Measurements from ENCODE around the gene ATF7.
"Not testable (repeated sequence)": the region's sequence is repeated elsewhere in the genome, so short reads cannot be mapped to it uniquely, and the experiment has no call there.

ATF7 gene

GRCh38 chr12:53563452-53564028, 62.6 kb downstream of the ATF7 start:
- DNase-seq: no peak

- no peak for DNase-seq
Observed at GRCh38 chr12:53561590-53561953, 64.6 kb downstream of the ATF7 start.

GRCh38 chr12:53560912-53561589, 65.1 kb downstream of the ATF7 start:
- DNase-seq: no peak

- no peak for DNase-seq
Observed at GRCh38 chr12:53560351-53560750, 65.8 kb downstream of the ATF7 start.

- no peak for DNase-seq
Observed at GRCh38 chr12:53558631-53559030, 67.6 kb downstream of the ATF7 start.

- no peak for DNase-seq
Observed at GRCh38 chr12:53552361-53553327, 73.5 kb downstream of the ATF7 start.

- DNase-seq: no peak
Observed at GRCh38 chr12:53551889-53552291, 74.3 kb downstream of the ATF7 start.

GRCh38 chr12:53550595-53550994, 75.6 kb downstream of the ATF7 start:
- DNase-seq: no peak

GRCh38 chr12:53550131-53550530, 76.1 kb downstream of the ATF7 start:
- DNase-seq: not testable (repeated sequence)

GRCh38 chr12:53548354-53548753, 77.8 kb downstream of the ATF7 start:
- DNase-seq: not testable (repeated sequence)

GRCh38 chr12:53543539-53543938, 82.6 kb downstream of the ATF7 start:
- peak; percentile 62 for DNase-seq

GRCh38 chr12:53539526-53539925, 86.7 kb downstream of the ATF7 start:
- no peak for DNase-seq

GRCh38 chr12:53538209-53538689, 87.9 kb downstream of the ATF7 start:
- no peak for DNase-seq

- DNase-seq: no peak
Observed at GRCh38 chr12:53536962-53537361, 89.2 kb downstream of the ATF7 start.

- DNase-seq: no peak
Observed at GRCh38 chr12:53533471-53533870, 92.7 kb downstream of the ATF7 start.

- no peak for DNase-seq
Observed at GRCh38 chr12:53532524-53533445, 93.4 kb downstream of the ATF7 start.

GRCh38 chr12:53532021-53532420, 94.2 kb downstream of the ATF7 start:
- DNase-seq: no peak

- DNase-seq: no peak
Observed at GRCh38 chr12:53530920-53531319, 95.3 kb downstream of the ATF7 start.

GRCh38 chr12:53530061-53530460, 96.1 kb downstream of the ATF7 start:
- no peak for DNase-seq

GRCh38 chr12:53524476-53524875, 101.7 kb downstream of the ATF7 start:
- DNase-seq: no peak

- no peak for DNase-seq
Observed at GRCh38 chr12:53523131-53523530, 103.1 kb downstream of the ATF7 start.

- DNase-seq: no peak
Observed at GRCh38 chr12:53518381-53518780, 107.8 kb downstream of the ATF7 start.

Data from CD4-positive, alpha-beta T cell treated with Interleukin-12 subunit alpha and Interleukin-12 subunit beta, for 1 hour (primary cell).